Measurements from ENCODE around the gene RASSF4.

The RASSF4 gene

GRCh38 chr10:44990965-44991364, 31.4 kb downstream of the RASSF4 start:
- no peak for DNase-seq

- DNase-seq: no peak
Observed at GRCh38 chr10:44991571-44991970, 32.0 kb downstream of the RASSF4 start.

DNA sequence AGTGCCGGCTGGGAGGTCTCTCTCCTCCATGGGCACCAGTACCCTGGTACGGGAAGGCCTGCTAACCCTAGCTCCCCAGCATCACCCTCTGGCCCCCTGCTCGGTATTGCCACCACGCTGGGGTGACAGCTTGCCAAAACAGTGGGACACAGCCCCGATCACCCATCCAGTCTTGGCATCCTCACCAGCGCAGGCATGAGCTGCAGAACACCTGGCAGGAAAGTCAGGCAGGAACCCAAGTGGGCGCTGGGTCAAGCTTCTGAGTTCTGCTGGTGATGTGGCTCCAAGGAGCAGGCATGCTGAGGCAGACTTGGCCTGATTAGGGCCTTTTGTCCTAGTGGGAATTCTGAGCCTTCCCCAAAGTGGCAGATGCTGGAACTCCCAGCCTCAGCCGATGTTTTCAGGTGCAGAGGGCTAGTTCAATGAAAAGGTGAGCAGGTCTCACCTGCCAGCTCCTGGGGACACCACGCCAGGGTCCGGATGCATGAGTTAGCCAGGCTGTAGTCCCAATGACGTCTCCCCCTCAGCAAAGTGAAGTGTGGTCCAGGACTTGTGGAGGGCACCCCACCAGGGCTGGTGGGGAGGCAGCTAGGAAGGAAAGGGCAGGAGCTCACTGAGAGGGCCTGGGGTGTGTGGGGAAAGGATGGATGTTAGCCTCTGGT, 32.6 kb downstream of the RASSF4 start:
- no peak for DNase-seq

GRCh38 chr10:44992732-44993225, 33.2 kb downstream of the RASSF4 start:
- DNase-seq: no peak

GRCh38 chr10:44993226-44993921, 33.8 kb downstream of the RASSF4 start:
- no peak for DNase-seq

DNA sequence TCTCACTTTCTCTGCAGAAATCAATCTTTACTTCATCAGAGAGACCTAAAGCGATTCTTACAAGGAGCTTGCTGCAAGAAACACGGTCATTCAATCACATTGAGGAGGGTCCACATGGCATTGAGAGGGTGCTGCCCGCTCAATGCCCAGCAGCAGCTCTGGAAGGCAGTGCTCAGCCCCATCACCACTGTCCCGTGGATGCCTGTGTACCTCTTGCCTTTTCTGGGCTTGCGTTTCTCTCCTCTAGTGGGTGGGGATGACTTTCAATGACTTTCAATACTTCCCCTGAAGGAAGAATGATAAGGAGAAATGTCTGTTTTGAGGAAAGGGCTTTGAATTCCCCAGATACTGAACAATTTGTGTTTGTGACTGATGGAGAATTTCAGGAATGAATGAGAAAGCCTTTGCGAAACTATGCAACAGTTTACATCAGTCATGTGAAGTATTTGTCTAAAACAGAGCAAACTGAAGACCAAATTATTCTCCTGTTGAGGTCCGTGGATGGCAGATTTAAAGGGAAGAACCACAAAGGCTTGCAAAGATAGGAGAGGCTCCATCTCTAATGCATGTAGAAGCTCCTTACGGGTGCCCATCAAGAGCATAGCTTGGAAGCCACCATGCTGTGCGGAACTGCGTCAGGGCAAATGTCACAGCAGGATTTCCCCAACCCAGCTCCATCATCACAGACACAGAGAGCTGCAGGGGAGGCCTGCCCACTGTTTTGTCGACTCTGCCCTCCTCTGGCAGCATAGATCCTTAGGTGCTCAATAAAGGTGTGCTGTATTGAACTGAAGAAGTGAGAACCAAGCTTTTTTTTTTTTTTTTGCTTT, 34.5 kb downstream of the RASSF4 start:
- DNase-seq: peak; percentile 88

DNA sequence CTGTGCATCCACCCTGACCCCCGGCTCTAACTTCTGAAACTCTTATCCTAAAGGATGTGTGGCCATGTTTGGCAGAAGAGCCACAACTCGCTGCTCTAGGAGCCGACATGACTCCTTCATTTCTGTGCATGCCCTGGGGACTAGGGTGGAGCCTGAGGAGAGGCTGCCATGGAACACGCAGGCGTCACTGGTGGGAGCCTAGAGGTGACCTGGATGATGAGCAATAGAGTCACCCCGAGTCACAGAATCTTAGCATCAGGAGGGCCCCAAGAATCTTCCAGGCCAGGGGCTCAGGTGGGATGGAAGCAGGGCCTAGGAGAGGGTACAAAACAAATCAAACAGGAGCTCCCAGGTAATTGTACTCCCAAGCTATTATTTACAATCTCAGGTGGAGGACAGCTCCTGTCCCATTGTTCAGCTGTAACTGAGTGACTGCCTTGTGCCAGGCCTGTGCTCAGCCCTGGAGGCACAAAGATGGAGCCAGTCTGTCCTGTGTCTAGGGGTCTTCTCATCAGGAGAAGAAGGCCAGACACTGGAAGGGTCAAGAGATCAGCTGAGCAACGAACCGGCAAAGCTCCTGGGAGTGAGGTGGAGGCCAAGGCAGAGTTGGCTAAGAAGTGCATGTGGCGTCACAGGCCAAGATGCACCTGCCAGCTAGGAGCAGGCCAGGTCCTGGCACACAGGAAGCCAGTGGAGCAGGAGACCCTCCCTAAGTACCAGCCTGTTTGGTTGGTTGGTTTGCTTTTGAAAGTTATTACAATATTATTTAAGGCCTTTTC, 35.3 kb downstream of the RASSF4 start:
- no peak for DNase-seq

GRCh38 chr10:44995581-44995913, 35.9 kb downstream of the RASSF4 start:
- DNase-seq: no peak

GRCh38 chr10:44995914-44996669, 36.5 kb downstream of the RASSF4 start:
- DNase-seq: peak; percentile 32

- no peak for DNase-seq
Observed at GRCh38 chr10:44997105-44997748, 37.6 kb downstream of the RASSF4 start.

DNA sequence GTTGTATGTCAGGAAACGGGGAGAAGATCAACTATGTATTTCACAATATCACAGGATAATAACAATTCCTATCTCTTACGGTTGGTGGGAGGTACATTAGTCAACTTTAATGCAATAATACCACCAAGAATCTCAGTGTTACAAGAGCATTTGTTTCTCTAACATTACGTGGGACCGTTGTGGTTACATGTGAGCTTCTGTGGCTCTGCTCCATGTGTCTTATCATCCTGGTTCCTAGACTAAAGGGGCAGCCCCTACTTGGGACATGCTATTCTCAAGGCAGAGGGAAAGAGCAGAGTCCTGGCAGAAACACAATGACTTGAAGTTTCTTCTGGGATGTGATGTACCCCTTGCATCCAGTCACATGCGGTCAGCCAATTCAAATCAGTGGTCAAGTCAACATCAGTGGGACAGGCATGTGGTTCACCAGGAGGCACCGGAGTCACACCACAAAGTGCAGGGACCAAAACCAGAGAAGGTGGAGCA, 38.6 kb downstream of the RASSF4 start:
- no peak for DNase-seq

DNA sequence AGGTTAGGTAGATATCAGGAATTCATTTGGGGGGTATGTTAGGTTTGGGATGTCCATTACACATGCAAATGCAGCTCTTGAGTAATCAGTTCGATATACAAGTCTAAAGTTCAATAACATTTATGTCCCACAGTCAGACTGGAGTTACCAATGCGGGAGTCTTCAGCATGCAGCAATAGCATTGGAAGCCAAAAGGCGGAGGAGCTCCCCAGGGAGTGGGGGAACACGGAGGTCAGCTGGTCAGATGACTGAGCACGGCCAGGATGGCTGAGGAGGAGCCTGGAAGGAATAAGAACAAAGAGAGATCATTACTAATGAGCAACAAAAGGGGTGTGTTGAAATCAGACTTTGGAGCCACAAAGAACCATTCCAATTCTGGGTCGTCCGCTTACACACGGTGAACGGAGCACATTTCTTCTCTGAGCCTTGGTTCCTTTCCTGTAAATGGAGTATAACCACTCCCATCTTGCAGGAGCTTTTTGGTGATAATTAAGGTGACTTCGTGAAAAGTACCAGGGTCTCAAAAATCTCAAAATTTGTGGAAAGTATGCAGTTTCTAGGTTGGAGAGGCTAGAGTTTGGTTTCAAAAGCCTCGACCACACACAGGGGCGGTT, 40.6 kb downstream of the RASSF4 start:
- DNase-seq: peak; percentile 54

GRCh38 chr10:45000752-45001380, 41.3 kb downstream of the RASSF4 start, which contains the start of gene ZNF22:
ZNF22 (plus strand) TSS chr10:45000923; CDS start chr10:45003369, 2,446 bp downstream.
- peak; percentile 86 for DNase-seq

DNA sequence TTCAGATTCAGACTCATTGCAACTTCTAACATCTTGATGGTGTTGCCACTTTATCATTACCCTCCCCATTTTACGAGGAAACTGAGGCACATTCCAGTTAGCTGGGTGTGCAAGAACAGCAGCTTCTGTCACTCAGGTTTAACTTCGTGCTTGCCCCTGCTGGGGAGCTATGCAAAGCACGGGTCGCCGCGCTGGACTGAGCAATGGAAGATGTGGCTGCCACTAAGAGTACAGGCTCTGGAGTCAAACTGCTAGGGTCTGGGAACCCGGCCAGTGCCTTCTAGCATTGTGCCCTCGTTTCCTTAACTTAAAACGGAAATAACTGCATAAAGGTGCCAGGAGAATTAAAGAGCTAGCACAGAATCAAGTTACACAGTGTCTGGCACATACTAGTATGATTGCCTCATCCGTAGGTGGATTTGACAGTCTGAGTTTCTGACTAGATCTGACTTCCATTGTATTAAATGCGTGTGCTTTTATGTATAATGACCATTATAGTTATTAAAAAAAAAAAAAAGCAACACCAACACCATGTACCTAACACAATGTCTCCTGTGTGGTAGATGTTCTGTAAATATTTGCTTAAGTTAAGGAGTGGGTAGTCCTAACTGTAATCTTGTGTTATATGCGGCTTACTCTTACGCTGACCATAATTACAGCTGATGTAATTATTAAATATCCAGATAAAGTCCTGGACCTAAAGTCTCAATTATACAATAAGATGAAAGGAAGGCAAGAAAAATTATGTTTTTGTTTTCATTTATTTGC, 42.0 kb downstream of the RASSF4 start:
- peak; percentile 63 for DNase-seq

DNA sequence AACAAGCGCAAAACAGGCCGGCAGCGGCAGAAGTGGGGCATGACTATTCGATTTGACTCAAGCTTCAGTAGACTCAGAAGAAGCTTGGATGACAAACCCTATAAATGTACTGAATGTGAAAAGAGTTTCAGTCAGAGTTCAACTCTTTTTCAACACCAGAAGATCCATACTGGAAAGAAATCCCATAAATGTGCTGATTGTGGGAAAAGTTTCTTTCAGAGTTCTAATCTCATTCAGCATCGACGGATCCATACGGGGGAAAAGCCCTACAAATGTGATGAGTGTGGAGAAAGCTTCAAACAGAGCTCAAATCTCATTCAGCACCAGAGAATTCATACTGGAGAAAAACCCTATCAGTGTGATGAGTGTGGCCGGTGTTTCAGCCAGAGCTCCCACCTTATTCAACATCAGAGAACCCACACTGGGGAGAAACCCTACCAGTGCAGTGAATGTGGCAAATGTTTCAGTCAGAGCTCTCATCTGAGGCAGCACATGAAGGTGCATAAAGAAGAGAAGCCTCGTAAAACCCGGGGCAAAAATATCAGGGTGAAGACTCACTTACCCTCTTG, 43.9 kb downstream of the RASSF4 start:
- no peak for DNase-seq

GRCh38 chr10:45004661-45005060, 45.1 kb downstream of the RASSF4 start:
- no peak for DNase-seq

DNA sequence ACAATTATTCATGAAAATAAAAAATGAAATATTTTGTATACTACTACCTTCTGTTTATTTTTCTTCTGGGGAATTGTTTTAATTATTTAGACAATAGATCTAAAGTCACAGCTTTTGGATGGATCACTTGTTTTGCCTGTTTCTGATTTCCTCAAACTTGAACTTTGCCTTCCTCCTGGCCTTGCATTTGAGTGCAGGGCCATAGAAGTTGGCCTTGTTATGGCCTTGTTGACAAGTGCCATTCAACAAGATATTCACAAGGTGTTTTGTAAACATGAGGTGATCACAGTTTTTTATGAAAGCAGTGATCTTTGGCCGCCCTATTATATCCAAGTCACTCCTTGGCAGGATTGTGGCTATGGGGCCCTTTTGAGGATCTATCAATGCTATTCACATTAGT, 45.7 kb downstream of the RASSF4 start:
- DNase-seq: no peak

DNA sequence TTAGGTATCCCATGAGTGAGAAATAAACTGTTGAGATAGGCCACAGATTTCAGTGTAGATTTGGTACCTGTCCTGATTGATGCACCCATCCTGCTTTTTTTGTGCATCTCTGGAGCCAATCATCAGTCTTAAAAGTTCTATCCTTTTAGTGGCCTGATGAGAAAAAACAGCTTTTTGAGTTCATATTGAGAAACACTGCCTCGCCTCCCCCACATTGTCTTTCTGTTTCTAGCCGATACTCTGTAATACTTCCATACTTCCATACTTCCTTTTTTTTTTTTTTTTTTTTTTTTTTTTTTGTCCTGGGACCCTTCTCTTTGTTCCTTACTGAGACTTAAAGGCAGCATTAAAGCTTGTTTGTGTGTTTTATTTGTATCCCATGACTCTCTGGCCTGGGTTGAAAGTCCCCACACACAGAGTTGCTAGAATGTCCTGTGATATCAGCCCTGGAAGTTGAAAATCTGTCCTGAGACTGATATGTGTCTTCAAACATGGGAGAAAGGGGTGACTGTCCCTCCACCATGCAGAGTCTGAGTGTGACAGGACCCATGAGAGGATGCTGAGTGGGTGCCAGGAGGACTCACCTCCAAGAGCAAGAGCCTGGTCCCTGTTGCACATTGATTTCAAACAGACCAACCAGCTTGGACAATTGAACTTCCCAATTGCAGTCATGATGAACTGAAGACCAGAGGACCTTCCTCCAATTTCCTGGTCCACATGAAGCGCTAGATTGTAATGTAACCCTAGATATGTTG, 46.9 kb downstream of the RASSF4 start:
- no peak for DNase-seq
